ENCODE data around the gene CD55.

DNA sequence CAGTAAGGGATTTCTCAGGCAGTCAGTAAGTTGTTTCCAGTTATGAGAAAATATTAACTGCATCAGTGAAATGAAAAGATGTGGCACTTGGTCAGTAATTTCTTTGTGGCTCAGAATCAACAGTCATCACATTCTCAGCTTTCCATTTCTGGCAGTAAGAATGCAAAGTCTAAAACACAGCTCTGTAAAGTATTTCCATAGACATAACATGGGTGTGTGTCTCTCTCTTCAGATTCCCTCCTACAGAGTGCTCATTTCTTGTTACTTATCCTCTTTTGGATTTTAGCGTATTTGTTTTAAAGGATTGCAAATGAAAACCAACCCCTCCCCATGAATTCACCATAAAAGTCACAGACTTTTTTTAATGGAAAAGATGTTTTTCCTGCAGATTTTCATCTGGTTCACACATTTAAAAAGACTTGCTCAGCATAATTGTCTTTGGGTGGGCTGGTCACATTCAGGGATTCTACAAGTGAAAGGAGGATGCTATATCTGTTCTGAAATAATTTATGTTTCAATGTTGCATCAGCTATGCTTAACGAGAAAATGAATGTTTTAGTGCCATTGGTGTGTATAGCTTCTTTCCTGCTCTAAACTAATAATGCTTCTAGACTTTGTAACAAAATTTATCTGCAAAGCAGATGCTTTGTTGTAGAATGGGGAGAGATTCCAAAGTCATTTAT lies 34.6 kb upstream of the CD55 start:
- TF ChIP-seq, protein P1, sequence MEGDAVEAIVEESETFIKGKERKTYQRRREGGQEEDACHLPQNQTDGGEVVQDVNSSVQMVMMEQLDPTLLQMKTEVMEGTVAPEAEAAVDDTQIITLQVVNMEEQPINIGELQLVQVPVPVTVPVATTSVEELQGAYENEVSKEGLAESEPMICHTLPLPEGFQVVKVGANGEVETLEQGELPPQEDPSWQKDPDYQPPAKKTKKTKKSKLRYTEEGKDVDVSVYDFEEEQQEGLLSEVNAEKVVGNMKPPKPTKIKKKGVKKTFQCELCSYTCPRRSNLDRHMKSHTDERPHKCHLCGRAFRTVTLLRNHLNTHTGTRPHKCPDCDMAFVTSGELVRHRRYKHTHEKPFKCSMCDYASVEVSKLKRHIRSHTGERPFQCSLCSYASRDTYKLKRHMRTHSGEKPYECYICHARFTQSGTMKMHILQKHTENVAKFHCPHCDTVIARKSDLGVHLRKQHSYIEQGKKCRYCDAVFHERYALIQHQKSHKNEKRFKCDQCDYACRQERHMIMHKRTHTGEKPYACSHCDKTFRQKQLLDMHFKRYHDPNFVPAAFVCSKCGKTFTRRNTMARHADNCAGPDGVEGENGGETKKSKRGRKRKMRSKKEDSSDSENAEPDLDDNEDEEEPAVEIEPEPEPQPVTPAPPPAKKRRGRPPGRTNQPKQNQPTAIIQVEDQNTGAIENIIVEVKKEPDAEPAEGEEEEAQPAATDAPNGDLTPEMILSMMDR (conservative IDR thresholded peaks at IDR 0.05; ENCODE audit: low read depth, low read length) = no peak
- TF ChIP-seq EZH2 (IDR thresholded peaks at IDR 0.05; ENCODE audit: borderline replicate concordance, low read depth, low read length, poor library complexity, severe bottlenecking) = no peak
